ENCODE results near the gene ALG11. TPM values are rescaled to one million over a fixed set of nuclear protein-coding genes. Genes with fewer than 3 reads are reported as not detected.
"Not testable (repeated sequence)": the region's sequence is repeated elsewhere in the genome, so short reads cannot be mapped to it uniquely, and the experiment has no call there.

Gene ALG11
- total RNA-seq, 1 donor from 2014 or later: 28.3 TPM

DNA sequence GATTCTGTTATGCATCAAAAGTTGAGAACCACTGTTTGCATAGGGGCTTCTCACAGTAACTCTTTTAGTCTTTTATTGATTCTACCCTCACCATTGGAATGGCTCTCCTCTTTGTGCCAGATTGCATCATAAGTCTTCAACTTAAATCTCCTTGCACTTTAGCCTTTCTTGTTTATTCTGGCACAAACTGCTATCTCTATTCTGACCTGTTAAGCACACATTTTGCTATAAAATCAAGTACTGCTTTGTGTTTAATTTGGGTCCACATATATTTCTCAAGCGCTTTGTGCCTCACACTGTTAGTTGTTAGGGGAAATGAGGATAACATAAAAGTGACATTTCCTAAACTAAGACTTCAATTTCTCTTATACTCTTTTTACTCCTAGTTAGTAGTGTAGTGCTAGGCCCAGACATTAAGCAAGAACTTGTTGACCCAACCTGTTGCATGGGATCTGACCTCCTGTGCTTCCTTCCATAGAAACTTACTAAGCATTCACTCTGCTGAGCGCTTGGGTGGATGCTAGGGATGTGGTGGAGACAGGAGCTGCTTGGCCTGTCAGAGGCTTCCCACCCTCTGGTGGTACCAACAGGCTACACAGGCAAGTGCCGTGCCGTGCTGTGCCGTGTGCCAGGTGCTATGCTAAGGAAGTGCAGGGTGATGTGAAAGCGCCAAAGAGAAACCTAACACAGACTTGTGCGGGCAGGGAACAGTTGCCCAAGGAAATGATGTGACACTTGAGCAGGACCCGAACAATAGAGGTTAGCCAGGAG is 13.5 kb downstream of the ALG11 start:
- DNase-seq (ENCODE audit: extremely low read depth, low read depth, low spot score): no peak

DNA sequence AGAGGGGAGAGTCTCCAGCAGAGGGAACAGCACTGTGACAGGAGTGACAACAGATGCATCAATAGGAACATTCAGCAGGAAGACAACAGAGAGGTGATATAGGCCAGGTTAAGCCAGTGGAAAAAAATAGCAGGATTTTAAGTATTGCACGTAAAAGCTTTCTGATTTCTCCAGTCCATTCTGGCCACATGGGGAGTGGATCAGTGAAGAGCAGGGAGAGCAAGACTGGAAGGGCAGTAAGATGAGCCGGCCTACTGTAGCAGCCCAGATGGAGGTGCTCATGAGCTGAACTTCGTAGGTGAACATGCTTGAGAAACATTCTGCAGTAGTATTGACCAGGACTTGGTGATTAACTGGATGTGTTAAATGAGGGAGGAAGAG is 14.0 kb downstream of the ALG11 start:
- DNase-seq (ENCODE audit: extremely low read depth, low read depth, low spot score): no peak

DNA sequence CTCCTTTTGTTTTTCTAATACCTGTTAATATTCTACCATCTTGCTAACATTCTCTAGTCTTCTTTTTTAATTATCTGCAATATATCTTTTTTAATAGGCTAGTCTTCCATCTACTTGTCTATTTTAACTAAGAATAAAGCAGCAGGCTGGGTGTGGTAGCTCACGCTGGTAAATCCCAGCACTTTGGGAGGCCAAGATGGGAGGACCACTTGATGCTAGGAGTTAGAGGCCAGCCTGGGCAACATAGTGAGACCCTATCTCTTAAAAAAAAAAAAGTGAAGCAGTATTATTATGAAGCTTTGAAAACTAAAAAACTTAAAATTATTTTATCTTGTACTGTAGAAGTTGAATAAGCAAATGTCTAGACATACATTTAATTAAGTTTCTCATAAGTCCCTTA is 15.6 kb downstream of the ALG11 start:
- no peak for DNase-seq (ENCODE audit: extremely low read depth, low read depth, low spot score)

DNA sequence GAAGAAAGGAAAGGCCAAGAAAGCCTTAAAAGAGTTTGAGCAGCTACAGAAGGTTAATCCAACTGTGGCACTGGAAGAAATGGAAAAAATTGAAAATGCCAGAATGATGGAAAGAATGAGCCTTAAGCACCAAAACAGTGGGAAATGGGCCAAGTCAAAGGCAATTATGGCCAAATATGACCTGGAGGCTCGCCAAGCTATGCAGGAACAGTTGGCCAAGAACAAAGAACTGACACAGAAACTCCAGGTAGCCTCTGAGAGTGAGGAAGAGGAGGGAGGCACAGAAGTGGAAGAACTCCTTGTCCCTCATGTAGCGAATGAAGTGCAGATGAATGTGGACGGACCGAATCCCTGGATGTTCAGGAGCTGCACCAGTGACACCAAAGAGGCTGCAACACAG is 17.4 kb downstream of the ALG11 start:
- DNase-seq (ENCODE audit: extremely low read depth, low read depth, low spot score): no peak

DNA sequence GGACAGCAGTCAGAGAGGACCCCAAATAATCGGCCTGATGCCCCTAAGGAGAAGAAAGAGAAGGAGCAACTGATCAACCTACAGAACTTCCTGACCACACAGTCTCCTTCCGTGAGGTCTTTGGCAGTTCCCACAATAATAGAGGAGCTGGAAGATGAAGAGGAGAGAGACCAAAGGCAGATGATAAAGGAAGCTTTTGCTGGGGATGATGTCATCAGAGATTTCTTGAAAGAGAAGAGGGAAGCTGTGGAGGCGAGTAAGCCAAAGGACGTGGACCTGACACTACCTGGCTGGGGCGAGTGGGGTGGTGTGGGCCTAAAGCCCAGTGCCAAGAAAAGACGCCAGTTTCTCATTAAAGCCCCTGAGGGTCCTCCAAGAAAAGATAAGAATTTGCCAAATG is 18.2 kb downstream of the ALG11 start:
- DNase-seq (ENCODE audit: extremely low read depth, low read depth, low spot score): not testable (repeated sequence)

DNA sequence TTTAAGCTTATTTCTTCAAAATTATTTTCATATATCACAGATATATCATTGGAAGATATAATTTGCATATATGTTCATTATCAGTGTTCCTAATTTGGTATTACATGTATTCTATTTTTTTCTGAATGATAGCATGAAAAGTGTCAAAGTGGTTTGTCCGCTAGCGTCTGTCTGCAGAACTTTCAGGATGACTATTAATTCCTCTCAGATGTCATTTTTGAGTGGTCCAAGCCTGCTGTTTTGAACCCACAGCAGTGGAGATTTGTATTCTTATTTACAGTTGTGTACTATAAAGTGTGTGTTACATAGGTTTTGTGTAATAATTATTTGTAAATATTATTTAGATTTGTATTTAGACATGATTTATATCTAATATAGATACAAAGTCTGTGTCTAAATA is 20.8 kb downstream of the ALG11 start:
- no peak for DNase-seq (ENCODE audit: extremely low read depth, low read depth, low spot score)

DNA sequence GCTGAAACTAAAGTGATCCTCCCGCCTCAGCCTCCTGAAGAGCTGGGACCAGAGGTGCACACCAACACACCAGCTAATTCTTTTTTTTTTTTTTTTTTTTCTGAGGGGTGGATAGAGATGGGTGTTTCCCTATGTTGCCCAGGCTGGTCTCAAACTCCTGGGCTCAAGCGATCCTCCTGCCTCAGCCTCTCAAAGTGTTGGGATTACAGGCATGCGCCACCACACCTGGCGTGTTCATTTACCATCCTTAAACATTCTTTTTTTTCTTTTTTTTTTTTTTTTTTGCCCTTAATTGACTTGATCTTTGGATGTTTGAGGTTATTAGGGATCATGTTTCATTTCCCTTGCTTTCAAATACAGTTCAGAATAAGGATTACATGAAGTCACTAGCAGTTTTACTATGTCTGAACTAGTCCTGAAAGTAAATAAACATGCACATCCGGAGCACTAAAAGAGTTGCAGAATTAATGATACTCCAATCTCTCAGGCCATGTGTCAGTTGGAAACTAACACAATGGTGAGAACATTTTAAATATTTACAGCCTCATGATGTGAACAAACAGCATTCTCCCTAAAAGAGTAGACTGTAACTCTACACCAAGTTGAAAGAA is 22.5 kb downstream of the ALG11 start:
- no peak for DNase-seq (ENCODE audit: extremely low read depth, low read depth, low spot score)

DNA sequence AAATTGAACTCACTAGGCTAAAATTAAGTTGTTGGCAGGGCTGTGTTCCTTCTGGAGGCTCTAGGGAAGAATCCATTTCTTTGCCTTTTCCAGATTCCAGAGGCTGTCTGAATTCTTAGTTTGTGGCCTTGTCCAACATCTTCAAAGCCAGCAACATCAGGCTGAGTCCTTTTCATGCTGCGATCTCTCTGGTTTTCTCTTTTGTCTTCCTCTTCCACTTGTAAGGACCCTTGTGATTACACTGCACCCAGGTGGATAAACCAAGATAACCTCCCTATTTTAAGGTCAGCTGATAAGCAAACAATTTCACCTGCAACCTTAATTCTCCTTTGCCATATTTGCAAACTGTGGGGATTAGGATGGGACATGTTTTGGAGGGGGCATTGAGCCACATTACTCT is 23.8 kb downstream of the ALG11 start:
- no peak for DNase-seq (ENCODE audit: extremely low read depth, low read depth, low spot score)

DNA sequence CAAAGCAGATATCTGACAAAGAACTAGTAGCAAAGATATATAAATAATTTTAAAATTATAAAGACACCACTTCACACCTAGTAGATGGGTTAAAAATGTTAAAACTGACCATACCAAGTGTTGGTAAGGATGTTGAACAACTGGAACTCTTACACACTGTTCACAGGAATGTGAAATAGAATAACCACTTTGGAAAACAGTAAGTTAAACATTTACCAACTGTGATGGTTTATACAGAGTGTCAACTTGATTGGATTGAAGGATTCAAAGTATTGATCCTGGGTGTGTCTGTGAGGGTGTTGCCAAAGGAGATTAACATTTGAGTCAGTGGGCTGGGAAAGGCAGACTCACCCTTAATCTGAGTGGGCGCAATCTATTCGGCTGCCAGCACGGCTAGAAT is 31.5 kb downstream of the ALG11 start:
- DNase-seq (ENCODE audit: extremely low read depth, low read depth, low spot score): no peak

DNA sequence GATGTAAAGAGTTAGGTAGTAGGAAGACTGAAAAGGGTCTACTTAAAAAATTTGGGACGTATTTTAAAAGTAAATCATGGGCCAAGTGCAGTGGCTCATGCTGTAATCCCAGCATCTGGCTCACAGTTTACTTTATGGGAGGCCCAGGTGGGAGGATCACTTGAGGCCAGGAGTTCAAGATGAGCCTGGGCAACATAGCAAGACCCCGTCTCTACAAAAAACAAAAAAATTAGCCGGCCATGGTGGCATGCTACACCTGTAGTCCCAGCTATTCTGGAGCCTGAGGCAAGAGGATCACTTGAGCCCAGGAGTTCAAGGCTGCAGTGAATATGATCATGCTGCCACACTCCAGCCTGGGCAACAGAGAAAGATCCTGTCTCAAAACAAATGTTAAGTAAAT is 35.3 kb downstream of the ALG11 start:
- no peak for DNase-seq (ENCODE audit: extremely low read depth, low read depth, low spot score)

DNA sequence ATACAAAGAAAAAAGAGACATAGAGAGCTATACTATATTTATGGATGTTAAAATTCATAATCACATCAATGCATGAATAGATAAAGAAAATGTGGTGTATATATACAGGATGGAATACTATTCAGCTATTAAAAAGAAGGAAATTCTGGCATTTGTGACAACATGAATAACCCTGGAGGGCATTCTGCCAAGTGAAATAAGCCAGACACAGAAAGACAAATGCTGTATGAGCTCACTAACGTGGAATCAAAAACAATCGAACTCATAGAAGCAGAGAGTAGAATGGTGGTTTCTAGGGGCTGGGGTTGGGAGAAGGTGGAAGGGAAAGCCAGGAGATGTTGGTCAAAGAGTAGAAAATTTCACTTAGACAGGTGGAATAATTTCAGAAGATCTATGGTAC is 36.3 kb downstream of the ALG11 start:
- no peak for DNase-seq (ENCODE audit: extremely low read depth, low read depth, low spot score)

DNA sequence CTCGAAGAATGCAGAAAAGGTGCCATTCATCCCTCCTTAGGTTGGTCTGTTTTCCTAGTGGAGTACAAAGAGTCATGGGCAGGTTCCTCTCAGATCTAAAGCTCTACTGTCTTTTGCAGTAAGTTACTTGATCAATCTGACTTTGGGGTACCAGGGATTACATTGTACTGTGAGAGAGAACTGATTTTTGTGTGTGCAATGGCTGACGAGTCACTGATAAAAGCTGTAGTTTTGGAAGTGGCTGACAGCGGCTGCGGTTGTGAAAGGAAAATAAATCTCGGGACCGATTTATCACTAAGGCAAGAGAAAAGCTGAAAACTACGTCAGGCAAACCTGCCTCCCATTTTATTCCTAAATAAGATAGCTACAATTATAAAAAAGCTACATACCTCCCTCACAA is 39.2 kb downstream of the ALG11 start:
- no peak for DNase-seq (ENCODE audit: extremely low read depth, low read depth, low spot score)

DNA sequence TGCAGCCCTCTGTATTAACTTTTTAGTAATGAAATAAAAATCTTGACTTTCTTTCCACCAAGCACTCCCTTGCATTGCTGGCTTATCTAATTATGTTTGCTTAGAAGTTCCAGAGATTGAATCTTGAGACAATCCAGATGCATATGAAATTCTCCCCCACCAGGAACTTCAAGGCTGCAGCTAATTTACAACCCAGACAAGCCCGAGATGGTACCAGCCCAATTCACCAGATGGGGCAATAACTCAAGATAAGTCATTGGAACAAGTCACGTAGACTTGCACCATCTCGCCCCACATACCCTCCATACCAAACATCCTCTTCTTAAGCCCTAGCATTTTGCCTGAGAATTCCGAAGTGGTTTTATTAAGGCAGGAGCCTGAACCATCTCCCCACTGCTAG is 41.3 kb downstream of the ALG11 start:
- DNase-seq (ENCODE audit: extremely low read depth, low read depth, low spot score): no peak

DNA sequence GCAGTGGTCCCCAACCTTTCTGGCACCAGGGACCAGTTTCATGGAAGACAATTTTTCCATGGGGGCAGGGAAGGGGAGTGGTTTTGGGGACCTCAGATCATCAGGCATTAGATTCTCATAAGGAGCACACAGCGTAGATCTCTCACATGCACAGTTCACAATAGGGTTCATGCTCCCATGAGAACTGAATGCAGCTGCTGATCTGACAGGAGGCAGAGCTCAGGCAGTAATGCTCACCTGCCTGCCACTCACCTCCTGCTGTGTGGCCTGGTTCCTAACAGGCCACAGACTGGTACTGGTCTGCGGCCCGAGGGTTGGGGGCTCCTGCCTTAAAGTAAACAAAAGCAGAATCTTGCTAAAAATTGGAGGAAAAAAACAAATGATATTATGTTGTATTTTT is 48.9 kb downstream of the ALG11 start:
- not testable (repeated sequence) for DNase-seq (ENCODE audit: extremely low read depth, low read depth, low spot score)

DNA sequence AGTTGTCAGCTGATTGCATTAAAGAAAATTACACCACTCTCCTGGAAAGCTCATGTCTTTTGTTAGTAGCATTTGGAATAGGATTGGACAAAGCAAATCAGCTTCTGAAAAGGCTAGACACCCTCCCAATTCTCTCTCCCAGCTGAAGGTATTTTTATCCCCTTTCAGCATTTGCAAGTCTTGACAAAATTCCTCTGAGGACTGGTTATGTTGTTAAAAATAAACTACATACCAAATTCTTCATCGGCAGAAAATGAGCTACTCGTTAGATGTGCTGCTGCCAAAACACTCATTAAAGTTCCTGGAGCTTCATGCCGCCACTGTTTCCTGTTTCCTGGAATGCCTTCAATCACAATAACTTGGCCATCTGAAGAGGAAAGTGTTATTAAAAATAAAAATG is 49.4 kb downstream of the ALG11 start:
- no peak for DNase-seq (ENCODE audit: extremely low read depth, low read depth, low spot score)

DNA sequence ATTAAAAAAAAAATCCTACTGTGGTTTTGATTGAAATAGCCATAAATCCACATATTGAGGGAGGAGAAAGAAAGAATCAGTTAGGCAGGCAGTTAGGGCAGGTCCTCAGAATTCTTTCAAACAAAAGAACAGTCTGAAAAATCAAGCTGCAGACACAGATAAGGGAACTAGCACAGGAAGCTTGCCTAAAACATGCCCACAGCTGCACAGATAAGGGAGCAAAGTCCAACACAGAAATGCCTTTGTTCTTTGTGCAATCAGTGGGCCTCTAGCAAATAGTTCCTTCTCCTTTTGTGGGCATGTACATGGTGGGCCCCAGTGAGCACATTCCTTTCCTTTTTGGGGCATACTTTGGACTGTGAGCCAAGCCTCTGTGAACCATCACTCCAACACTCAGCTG is 55.0 kb downstream of the ALG11 start:
- no peak for DNase-seq (ENCODE audit: extremely low read depth, low read depth, low spot score)

DNA sequence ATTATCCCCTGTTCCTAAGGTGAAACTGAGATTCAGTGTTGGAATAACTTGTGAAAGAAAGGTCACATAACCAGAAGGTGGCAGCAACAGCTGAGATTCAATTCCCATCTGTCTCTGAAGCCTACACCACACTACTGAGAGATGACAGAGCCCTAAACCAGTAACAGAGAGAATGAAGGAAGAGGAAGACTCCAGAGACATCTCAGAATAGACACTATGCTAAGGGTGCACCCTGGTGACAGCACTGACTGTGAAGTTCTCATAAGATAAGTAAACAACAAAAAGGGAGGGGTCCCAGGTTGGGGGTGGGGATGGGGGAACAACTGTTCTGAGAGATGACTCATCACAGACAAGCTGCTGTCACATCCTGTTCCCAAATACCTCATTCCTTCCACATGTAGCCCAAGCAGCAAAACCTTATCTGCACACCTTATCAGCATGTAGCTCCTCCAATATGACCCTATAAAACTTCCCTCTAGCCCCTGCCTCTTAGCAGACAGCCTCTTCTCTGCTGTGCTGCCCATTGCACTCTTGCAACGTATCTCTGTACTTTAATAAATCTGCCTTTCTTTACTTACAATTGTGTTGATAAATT is 58.8 kb downstream of the ALG11 start:
- DNase-seq (ENCODE audit: extremely low read depth, low read depth, low spot score): no peak

Other genes starting within 250 kb of the ALG11 start
- 10.3 and 14.2 TPM in 2 replicates for gene DHRS12, start 208.2 kb upstream of the ALG11 start, total RNA-seq
- not detected in 2 replicates for gene TMEM272, start 167.2 kb upstream of the ALG11 start, total RNA-seq
- not detected in 2 replicates for gene CCDC70, start 150.4 kb upstream of the ALG11 start, total RNA-seq
- gene ATP7B, start 948 bp upstream of the ALG11 start, total RNA-seq: 9.9 and 16.5 TPM in 2 replicates
- 11.6 and 11.7 TPM in 2 replicates for gene UTP14C, start 12.3 kb downstream of the ALG11 start, total RNA-seq
- 0.05 and 0.18 TPM in 2 replicates for gene NEK5, start 116.7 kb downstream of the ALG11 start, total RNA-seq
- gene NEK3, start 147.2 kb downstream of the ALG11 start, total RNA-seq: 15.4 and 19.0 TPM in 2 replicates

All from glomerular endothelial cell (primary cell).